Stimulated activated naive CD8-positive, alpha-beta T cell treated with anti-CD3 and anti-CD28 coated beads, Interleukin-15, amount 100 ng/mL, for 72 hours (primary cell): ENCODE results near the gene SH3RF3.

ENCODE experiments used
- ATAC-seq: fragments of 150-1000 bp; cut with Tn5 transposase; 2 replicates; pipeline ENCODE4 v1.10.0; 2021; ENCODE audit warnings: mild to moderate bottlenecking, moderate library complexity
- DNase-seq, 2 donors: peaks; one replicate each; pipeline ENCODE4 v3.0.0; 2021 to 2022
- H3K27ac Mint-ChIP-seq, 2 donors: one replicate each; pipeline ENCODE4 v1.8.0; 2022; ENCODE audit warnings: mild to moderate bottlenecking in 2 of 2, mixed read lengths in 2 of 2, moderate library complexity in 2 of 2
- H3K27me3 Mint-ChIP-seq: one replicate; pipeline ENCODE4 v1.8.0; 2022; ENCODE audit warnings: mixed read lengths
- H3K4me1 Mint-ChIP-seq: one replicate; pipeline ENCODE4 v1.8.0; 2022; ENCODE audit warnings: mild to moderate bottlenecking, mixed read lengths
- H3K4me3 Mint-ChIP-seq, 2 donors: one replicate each; pipeline ENCODE4 v1.8.0; 2022; ENCODE audit warnings: mild to moderate bottlenecking in 2 of 2, mixed read lengths in 2 of 2, moderate library complexity in 1 of 2
- H3K9me3 Mint-ChIP-seq, 2 donors: one replicate each; pipeline ENCODE4 v1.8.0; 2022; ENCODE audit warnings: mixed read lengths in 2 of 2

The SH3RF3 gene

DNA sequence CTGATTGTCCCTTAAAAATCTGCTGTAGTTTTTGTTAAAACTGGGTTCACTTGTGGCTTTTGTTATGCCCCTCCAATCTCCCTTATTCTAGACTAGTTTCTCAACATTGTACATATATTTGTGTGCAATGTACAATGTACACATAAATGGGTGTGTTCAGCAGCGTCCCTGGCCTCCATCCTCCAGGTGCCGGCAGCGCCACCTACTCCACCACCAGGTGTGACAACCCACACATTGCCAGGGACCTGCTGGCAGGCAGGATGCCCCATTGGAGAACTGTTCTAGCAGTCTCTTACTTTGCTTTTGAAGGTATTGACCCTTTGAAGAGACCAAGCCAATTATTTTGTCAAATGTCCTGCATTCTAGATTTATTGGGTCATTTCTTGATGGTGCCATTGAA lies 75.4 kb downstream of the SH3RF3 start:
- no peak overlapping the region for H3K4me3 Mint-ChIP-seq
- peaks cover 6% of the 10 kb centered on the region for H3K27me3 Mint-ChIP-seq
- ATAC-seq, result no peak
- no peaks in the 10 kb centered on the region for H3K9me3 Mint-ChIP-seq
- no peak overlapping the region for H3K27ac Mint-ChIP-seq
- peaks cover 8% of the 10 kb centered on the region for H3K4me1 Mint-ChIP-seq
- no peak for DNase-seq

DNA sequence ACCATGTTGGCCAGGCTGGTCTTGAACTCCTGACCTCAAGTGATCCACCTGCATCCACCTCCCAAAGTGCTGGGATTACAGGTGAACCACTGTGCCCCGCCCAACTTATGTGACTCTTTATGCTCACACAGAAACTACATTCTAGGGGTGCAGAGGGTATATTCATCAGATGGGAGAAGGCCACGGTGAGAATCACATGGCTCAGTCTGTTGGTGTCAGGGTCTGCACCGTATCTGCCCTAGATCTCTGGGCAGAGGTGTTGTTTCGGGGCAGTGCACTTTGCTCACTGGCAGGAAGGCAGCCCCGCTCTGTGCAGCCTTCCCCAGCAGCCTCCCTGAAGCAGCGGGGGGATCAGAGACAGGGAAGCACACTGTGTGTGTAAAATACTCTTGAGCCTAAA lies 76.4 kb downstream of the SH3RF3 start:
- H3K27ac Mint-ChIP-seq, result no peak overlapping the region
- peaks cover 15% of the 10 kb centered on the region for H3K4me1 Mint-ChIP-seq
- ATAC-seq (no peak), DNase-seq (no peak)
- no peaks in the 10 kb centered on the region for H3K9me3 Mint-ChIP-seq
- H3K27me3 Mint-ChIP-seq, result peaks cover 11% of the 10 kb centered on the region
- no peak overlapping the region for H3K4me3 Mint-ChIP-seq

DNA sequence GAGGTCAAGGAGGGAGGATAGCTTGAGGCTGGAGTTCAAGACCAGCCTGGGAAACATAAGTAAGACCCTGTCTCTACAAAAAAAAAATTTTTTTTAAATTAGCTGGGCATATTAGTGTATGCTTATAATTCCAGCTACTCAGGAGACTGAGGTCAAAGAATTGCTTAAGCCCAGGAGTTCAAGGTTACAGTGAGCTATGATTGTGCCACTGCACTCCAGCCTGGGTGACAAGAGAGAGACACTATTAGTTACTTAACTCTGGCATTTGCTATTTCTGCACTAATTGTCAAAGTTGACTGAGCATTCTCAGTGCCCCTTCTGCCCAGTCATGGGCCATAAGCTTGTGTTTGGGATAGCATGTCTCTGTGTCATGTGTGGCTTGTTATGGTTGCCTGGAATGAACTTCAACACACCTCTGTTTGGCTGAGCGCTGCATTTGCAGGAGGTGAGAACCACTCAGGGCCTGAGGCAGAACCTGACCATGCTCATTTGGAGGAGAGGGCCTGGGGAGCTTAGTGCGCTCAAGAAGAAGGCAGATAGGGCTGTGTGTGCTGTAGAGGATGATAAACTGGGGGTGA lies 77.7 kb downstream of the SH3RF3 start:
- ATAC-seq, result no peak
- DNase-seq, result no peak
- Mint-ChIP-seq H3K9me3 (no peaks in the 10 kb centered on the region), H3K27me3 (peaks cover 24% of the 10 kb centered on the region), H3K4me1 (peaks cover 26% of the 10 kb centered on the region), H3K4me3 (no peak overlapping the region), H3K27ac (no peak overlapping the region)

DNA sequence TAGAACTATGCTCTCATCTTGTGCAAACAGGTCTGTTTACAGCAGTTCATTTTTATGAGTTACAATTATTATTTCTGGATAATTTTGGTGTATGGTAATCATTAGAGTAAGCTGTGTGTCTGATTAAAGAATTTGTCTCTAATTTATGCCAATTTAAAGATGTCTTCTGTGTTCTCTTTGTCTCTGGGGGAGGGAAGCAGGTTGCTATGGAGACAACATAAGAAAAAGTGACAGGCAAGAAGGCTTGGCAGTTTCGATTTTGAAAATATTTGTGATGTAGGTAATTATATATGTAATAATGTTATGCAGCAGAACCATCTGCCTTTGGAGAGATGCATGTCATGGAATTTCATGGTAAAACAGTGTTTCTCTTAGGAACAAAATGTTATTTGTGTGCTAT lies 78.2 kb downstream of the SH3RF3 start:
- no peak overlapping the region for H3K4me3 Mint-ChIP-seq
- no peaks in the 10 kb centered on the region for H3K9me3 Mint-ChIP-seq
- DNase-seq (no peak), ATAC-seq (no peak)
- H3K27me3 Mint-ChIP-seq, result peaks cover 29% of the 10 kb centered on the region
- peaks cover 26% of the 10 kb centered on the region for H3K4me1 Mint-ChIP-seq
- peak overlapping the region in 1 of 2 donors; percentile 71 for H3K27ac Mint-ChIP-seq

DNA sequence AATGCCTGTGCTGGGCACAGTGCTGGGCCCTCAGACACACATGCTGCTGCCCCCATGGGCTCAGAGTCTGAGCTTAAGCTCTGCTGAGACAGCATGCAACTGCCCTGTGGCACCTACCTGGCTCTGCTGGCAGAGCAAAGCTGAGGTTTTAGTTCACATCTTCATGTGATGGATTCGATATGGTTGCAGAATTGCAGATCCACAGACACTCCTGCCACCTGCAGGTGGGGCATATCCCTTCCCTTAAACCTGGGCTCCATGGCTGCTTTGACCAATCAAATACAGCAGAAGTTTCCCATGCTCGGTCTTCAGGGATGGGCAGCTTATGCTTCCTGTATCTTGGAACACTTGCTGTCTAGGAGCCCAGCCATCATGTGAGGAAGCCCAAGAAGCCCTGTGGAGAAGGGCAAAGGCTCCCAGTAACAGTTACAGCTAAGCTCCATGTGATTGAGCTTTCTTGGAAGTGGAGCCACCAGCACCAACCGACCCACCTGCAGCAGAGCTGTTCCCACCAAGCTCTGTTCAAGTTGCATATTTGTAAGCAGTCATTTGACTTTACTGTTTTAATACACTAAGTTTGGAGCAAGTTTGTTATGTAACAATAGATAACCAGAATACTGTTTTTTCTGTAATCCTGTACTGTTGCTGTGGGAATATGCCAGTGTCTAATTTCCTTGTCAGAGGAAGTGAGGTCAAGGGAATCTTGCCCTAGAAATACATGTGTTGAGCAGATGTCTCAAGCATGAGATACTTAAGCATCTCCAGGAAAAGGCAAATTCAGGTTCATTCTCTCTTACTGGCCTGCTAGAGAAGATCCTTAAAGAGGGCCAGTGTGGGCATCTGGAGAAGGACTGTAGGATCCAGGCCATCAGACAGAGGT lies 79.3 kb downstream of the SH3RF3 start:
- H3K27me3 Mint-ChIP-seq, result peaks cover 40% of the 10 kb centered on the region
- DNase-seq (no peak), ATAC-seq (no peak)
- H3K9me3 Mint-ChIP-seq, result no peaks in the 10 kb centered on the region
- peaks cover 36% of the 10 kb centered on the region for H3K4me1 Mint-ChIP-seq
- no peak overlapping the region for H3K4me3 Mint-ChIP-seq
- no peak overlapping the region for H3K27ac Mint-ChIP-seq

DNA sequence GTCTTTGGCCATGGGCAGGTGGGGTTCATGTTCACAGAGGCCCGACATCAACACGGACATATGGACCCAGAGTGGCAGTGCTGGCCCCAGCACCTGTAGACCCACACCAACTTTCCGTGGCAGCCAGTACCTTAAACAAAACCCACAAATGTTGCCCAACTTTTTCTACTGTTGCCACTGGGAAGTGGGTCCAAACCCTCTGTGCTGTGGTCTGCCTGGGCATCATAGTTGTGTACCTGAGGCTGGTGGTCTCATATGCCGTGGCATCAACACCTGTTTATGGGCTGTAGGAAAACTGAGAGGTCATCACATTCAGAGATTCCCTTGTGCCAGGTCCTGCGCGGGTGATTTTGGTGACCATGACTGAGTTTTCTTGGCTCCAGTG lies 79.9 kb downstream of the SH3RF3 start:
- no peak overlapping the region for H3K27ac Mint-ChIP-seq
- DNase-seq (no peak), ATAC-seq (no peak)
- H3K9me3 Mint-ChIP-seq, result no peaks in the 10 kb centered on the region
- peaks cover 44% of the 10 kb centered on the region for H3K27me3 Mint-ChIP-seq
- no peak overlapping the region for H3K4me3 Mint-ChIP-seq
- peaks cover 42% of the 10 kb centered on the region for H3K4me1 Mint-ChIP-seq

DNA sequence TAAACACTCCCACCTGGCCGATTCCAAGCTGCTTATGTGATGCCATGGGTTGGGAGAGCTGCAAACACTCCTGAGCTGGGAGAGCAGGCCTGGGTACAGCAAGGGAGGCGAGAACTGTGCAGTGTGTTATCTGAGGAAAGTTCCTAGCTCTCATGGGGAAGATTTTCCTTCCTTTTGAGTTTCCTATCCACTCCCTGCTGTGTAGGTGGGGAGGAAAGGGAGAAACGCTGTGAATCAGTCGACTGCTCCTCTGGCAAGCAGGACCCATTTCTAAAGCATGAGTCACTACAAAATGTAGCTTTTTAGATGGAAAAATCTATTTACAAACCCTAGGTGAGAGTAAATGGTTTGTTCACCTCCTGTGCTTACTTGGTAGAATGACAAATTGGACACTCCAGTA lies 80.4 kb downstream of the SH3RF3 start:
- Mint-ChIP-seq H3K4me3 (no peak overlapping the region), H3K27ac (no peak overlapping the region), H3K9me3 (no peaks in the 10 kb centered on the region), H3K4me1 (peaks cover 47% of the 10 kb centered on the region), H3K27me3 (peaks cover 45% of the 10 kb centered on the region)
- ATAC-seq (no peak), DNase-seq (no peak)

DNA sequence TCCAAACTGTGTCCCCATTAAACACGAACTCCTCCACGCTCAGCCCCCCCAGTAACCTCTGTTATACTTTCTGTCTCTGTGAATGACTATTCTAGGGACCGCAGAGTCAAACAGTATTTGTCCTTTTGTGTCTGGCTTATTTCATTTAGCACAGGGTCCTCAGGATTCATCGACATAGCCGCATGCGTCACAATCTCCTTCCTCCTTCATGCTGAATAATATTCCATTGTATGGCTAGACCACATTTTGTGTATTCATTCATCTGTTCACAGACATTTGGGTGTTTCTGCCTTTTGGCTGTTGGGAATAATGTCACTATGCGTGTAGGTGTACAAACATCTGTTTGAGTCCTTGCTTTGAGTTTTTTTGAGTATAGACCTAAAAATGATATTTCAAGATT lies 80.9 kb downstream of the SH3RF3 start:
- Mint-ChIP-seq H3K27me3 (peaks cover 50% of the 10 kb centered on the region), H3K4me3 (no peak overlapping the region), H3K27ac (no peak overlapping the region), H3K9me3 (no peaks in the 10 kb centered on the region), H3K4me1 (peaks cover 52% of the 10 kb centered on the region)
- no peak for DNase-seq
- no peak for ATAC-seq

DNA sequence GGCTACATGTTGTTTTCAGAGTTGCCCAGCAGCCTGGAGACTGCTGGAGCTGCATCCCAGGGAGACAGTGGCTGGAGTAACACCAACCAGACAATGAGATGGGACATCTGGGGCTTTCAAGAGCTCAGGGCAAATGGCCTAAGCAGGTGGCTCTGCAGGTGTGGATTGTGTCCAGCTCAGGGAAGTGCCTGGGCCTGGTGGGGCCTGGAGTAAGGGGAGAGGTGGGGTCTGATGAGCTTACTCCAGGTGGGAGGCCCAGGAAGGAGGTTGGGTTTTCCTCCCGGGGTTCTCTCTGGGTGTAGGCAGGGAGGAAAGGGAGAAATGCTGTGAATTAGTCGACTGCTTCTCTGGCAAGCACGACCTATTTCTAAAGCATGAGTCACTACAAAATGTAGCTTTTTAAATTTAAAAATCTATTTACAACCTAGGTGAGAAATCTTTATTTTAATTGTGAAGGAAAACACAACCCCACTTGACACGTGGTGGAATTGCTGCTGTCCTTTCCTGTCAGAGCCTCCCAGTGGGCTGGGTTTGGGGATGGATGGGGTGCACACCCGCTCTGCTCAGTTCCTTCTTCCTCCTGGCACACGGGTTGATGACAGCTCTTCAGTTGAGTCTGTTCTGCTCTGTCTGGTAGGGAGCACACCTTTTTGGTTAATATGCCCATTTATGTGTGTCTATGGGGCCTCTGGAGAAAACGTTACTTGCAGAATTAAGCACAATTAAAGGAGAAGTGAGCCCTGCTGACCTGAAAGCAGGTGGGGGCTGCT lies 81.6 kb downstream of the SH3RF3 start:
- Mint-ChIP-seq H3K27ac (no peak overlapping the region), H3K27me3 (peaks cover 57% of the 10 kb centered on the region), H3K9me3 (no peaks in the 10 kb centered on the region), H3K4me1 (peaks cover 59% of the 10 kb centered on the region), H3K4me3 (no peak overlapping the region)
- DNase-seq, result no peak
- ATAC-seq, result no peak

DNA sequence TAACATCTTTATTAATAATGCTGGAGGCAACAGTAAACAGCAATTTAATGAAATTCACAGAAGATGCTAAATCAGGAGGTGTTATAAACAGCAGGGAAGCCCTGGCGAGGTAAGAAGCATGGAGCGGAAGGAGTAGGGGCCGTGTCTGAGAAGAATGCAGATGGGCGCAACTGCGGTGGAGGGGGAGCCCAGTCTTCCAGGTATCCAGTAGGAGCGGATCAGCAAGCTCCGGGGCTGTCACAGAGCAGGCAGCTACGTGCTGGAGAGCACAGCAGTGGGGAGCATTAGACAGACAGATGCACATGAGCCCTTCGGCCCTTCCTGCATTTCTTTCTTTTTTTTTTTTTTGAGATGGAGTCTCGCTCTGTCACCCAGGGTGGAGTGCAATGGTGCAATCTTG lies 82.3 kb downstream of the SH3RF3 start:
- H3K9me3 Mint-ChIP-seq, result no peaks in the 10 kb centered on the region
- no peak for ATAC-seq
- DNase-seq, result no peak
- H3K27me3 Mint-ChIP-seq, result peaks cover 64% of the 10 kb centered on the region
- H3K27ac Mint-ChIP-seq, result no peak overlapping the region
- H3K4me1 Mint-ChIP-seq, result peaks cover 66% of the 10 kb centered on the region
- no peak overlapping the region for H3K4me3 Mint-ChIP-seq

DNA sequence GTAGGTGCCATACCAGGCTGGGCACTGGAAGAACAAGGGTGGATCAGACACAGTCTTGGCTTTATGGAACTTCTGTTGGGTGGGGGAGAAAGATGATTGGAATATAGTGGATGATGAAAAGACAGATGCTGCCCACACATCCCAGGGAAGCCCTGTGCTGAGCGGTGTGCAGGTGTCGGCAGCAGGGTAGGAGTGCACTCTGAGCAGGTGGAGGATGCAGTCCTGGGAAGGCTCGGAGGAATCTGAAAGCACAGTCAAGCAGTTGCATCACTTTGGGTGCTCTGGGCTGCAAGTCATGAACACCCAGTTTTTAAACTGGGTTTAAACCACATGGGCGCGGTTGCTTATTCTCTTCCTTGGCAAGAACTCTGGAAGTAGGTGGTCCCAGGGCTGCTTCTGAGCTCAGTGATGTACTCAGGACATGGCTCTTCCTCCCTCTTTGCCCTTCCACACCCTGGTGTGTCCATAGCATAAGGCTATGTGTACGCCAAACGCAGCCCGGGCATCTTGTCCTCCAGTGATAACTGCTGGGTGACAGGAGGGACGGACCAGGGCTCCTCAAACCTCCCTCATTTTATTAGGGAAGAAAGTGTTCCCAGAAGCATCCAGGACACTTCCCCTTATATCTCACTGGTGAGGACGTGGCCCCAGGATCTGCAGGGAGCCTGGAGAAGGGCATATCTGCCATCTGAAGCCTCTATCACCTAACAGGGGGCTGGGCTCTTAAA lies 84.0 kb downstream of the SH3RF3 start:
- Mint-ChIP-seq H3K4me1 (peaks cover 75% of the 10 kb centered on the region), H3K9me3 (no peaks in the 10 kb centered on the region), H3K4me3 (peak overlapping the region in 1 of 2 donors; percentile 76), H3K27ac (peak overlapping the region in 1 of 2 donors; percentile 72), H3K27me3 (peaks cover 68% of the 10 kb centered on the region)
- DNase-seq (no peak), ATAC-seq (no peak)

DNA sequence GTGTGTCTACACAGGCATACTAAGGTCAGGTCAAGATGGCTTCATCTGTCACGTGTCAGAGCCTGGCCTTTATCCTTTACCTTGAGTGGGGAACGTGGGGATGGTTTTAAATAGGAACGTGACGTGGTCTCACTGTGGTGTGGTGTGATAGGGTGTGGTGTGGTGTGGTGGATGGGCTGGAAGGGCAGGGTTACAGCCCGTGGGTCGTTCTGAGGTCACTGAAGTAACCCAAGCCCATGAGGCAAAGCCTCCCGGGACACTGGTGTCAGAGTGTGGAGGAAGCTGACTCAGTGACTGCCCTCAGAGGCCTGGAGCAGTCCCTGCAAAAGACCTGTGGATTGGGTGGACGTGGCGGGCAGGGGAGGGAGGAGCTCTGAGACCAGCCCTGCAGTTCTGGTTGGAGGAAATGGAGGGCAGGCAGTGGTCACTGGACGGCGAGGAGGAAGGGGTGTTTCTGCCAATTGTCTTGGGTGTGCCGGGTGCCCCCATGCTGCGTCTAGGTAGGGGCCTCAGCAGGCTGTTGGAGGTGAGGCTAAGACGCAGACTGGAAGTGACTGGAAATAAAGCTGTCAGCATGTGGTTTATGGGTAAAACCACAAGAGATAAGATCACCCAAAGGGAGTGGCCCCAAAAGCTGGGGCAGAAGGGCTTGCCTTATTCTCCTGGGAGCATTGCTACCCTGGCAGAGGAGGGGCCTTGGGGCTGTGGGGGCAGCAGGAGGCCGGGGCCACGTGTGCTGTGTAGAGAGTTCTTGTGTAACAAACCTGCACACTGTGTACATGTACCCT lies 84.8 kb downstream of the SH3RF3 start:
- H3K4me1 Mint-ChIP-seq, result peaks cover 83% of the 10 kb centered on the region
- H3K9me3 Mint-ChIP-seq, result no peaks in the 10 kb centered on the region
- peak overlapping the region; percentile 72 to 79 for H3K27ac Mint-ChIP-seq
- ATAC-seq (peak; percentile 87), DNase-seq (peak; percentile 69 to 81)
- peak overlapping the region; percentile 75 to 76 for H3K4me3 Mint-ChIP-seq
- H3K27me3 Mint-ChIP-seq, result peaks cover 69% of the 10 kb centered on the region

DNA sequence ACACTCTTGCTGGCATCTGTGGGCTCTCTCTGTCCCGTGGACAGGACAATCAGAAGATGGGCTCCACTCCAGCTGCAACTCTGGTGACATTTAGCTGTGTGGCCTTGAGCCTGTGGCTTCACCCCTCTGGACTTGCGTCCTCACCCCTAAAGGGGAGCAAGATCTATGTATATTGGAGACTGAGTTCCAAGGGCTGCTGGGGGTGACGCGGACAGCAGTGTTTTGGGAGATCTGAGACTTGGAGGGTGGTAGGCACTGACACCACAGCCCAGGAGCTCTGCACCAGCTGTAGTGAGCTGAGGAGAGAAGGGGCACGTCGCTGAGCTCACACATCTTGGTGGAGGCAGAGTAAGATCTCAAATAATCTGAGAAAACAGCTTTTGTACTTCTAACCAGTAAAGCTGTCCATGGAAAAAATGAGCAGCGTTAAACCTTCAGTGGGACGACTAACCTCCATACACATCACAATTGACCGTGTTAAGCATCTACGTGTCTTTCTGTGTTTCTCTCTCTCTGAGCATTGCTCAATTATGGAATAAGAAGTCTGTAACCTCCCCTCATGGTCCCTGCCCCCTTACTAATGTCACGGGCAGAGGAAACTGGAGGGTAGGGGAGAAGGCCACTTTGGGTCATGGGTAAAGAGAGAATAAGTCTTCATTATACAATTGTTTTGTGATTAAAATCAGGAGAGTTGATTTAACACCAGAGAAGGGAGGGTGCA lies 85.8 kb downstream of the SH3RF3 start:
- Mint-ChIP-seq H3K4me3 (peak overlapping the region; percentile 75 to 76), H3K27ac (peak overlapping the region; percentile 20 to 88), H3K4me1 (peaks cover 85% of the 10 kb centered on the region), H3K9me3 (no peaks in the 10 kb centered on the region), H3K27me3 (peaks cover 78% of the 10 kb centered on the region)
- peak; percentile 17 to 29 for DNase-seq
- peak; percentile 23 for ATAC-seq

DNA sequence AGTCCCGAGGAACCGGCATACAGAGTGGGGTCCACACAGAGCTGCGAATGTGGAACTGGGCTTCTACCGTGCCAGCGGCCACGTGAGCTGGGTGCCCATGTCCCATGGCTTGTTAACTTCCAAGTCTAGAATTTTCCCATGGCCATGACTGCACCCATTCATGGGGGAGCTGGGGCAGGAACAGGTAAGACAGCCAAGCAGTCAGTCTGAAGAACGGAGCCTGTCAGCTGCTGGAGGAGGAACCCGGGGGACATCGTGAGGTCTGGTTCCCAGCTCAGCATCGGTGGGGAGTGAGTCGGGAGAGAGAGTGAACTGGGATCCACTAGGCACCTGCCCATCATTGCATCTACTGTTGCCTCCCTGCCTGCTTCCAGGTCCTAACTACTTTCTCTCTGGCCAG lies 86.9 kb downstream of the SH3RF3 start:
- Mint-ChIP-seq H3K4me3 (no peak overlapping the region), H3K4me1 (peaks cover 74% of the 10 kb centered on the region)

More for the DNA sequence above, 86.9 kb downstream of the SH3RF3 start:
- H3K27ac Mint-ChIP-seq, result no peak overlapping the region
- ATAC-seq (no peak), DNase-seq (no peak)
- peaks cover 70% of the 10 kb centered on the region for H3K27me3 Mint-ChIP-seq
- H3K9me3 Mint-ChIP-seq, result no peaks in the 10 kb centered on the region
